AG10803 (cell line): ENCODE results near the gene UBL4B.
A peak's percentile ranks its signal among the peaks of the same experiment; 100 is the strongest.

Source experiments
- DNase-seq: peaks from one replicate; pipeline ENCODE4 v3.0.0; 2010; ENCODE audit warnings: low read depth
- H3K4me3 ChIP-seq: 2 replicates; pipeline ENCODE4 v1.5.1; 2011; ENCODE audit warnings: mild to moderate bottlenecking, low read length, control low read depth
- TF ChIP-seq, protein P1 (sequence below): conservative IDR thresholded peaks from 2 replicates; pipeline ENCODE4 v1.5.1; 2011; ENCODE audit warnings: mild to moderate bottlenecking, low read length, control low read depth, inconsistent platforms

UBL4B gene

DNA sequence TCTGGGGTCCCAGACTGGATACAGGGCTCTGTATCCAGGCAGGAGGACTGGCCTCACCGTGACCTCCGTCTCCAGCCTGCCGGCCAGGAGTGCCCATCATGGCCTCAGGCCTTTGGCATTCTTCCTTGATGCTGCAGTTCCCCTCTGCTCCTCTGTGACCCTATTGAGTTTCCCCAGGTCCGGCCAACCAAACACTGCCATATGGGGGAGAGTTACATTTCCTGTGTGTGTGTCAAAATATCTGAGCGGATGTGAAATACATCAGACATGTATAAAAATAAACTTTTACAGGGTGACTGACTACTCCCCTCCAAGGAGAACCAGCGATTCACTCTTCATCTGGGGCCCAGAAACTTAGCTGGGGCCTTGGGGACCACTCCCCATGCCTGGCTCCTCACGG is 10.2 kb upstream of the UBL4B start:
- no peak for DNase-seq
- no peak overlapping the region for H3K4me3 ChIP-seq
- TF ChIP-seq, protein P1, sequence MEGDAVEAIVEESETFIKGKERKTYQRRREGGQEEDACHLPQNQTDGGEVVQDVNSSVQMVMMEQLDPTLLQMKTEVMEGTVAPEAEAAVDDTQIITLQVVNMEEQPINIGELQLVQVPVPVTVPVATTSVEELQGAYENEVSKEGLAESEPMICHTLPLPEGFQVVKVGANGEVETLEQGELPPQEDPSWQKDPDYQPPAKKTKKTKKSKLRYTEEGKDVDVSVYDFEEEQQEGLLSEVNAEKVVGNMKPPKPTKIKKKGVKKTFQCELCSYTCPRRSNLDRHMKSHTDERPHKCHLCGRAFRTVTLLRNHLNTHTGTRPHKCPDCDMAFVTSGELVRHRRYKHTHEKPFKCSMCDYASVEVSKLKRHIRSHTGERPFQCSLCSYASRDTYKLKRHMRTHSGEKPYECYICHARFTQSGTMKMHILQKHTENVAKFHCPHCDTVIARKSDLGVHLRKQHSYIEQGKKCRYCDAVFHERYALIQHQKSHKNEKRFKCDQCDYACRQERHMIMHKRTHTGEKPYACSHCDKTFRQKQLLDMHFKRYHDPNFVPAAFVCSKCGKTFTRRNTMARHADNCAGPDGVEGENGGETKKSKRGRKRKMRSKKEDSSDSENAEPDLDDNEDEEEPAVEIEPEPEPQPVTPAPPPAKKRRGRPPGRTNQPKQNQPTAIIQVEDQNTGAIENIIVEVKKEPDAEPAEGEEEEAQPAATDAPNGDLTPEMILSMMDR, result no peak

DNA sequence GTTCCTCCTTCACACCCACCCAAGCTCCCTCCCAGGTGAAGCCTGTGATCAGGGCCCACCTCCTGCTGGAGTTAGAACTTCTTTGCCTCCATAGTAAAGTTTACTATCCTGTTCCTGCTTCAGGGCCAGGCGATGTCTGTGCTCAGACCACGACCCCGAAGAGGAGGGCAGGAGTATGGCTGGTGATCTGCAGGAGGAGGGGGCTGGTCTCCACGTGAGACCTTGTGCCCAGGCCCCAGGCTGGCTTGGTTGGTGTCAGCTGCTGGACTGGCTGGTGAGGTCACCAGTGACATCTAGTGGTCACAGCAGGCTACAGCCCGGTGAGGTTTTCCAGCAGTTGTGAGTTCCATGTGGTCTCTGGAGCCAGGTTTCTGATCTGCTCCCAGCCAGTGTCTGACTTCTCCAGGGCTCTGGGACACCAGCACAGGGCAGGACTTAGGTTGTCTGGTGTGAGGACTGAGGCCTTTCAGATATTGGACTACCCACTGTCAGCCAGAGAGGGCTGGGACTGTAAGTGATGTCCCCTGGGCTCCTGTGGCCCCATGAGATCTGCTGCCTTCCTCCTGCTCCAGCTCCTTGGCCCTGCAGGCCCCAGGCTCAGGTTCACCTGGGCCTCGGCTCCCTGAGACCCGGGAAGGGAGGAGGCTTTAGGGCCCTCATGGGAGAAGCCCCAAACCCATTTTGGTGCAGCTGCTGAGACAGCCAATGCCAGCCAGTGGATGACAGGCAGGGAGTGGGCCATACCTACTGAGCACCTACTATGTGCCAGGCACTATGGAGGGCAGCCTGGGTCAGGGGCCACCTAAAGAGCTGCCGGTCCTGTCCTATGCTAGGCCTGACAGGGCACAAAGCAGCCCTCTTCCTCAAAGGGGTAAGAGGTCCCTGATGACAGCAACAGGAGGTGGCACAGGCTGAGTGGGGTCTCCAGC is 6.0 kb upstream of the UBL4B start:
- peak; percentile 65 for DNase-seq
- TF ChIP-seq, protein P1, result peak; percentile 97
- no peak overlapping the region for H3K4me3 ChIP-seq

DNA sequence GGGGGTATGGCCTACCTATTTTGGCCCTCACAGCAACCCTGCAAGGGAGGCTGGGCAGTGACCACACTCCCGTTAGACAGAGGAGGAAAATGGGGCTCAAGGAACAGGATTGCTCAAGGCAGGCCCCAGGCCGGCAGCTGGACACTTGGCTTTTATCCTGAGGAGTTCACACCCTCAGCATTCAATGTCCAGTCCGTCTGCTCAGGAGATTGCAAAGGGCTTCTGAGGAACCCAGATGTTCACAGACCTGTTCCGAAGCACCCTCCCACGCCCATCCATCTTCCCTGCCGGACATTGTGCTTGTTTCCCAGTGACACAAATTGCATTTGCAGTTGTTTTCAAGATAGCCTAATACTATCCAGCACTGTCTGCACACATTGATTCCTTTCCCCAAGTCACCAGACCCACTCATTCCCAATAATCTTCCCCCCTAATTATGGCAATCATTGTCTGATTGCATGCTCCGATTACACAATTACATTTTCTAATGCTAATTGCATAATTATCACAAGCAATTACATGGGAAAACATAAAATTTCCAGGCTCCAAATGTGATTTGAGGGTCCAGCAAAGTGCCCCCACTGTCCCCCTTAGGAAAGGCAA is 4.3 kb upstream of the UBL4B start:
- DNase-seq, result no peak
- TF ChIP-seq, protein P1, result no peak
- H3K4me3 ChIP-seq, result no peak overlapping the region

DNA sequence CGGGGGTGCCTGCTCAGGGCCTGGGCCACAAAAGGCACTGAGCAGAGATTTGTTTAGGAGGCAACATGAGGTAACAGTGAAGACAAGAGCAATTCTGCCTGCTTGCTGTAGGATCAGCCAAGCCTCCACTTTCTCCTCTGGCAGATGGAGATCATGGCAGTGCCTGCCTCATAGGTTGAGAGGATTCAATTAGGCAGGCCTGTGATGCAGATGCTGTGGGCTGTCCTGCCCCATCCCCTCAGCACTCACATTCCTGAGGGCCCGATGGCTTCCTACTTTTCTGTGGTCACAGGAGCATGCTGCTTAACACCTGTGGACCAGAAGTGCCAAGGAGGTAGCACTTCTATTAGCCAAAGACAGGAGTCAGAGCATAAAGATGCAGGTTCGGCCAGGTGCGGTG is 1.2 kb upstream of the UBL4B start:
- TF ChIP-seq, protein P1, result no peak
- no peak for DNase-seq
- H3K4me3 ChIP-seq, result no peak overlapping the region

DNA sequence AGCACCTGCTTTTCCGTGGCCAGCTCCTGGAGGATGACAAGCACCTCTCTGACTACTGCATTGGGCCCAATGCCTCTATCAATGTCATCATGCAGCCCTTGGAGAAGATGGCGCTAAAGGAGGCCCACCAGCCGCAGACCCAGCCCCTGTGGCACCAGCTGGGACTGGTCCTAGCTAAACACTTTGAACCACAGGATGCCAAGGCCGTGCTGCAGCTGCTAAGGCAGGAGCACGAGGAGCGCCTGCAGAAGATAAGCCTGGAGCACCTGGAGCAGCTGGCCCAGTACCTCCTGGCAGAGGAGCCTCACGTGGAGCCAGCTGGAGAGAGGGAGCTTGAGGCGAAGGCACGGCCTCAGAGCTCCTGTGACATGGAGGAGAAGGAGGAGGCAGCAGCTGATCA is 413 bp downstream of the UBL4B start:
- DNase-seq, result no peak
- H3K4me3 ChIP-seq, result no peak overlapping the region
- TF ChIP-seq, protein P1, result no peak

DNA sequence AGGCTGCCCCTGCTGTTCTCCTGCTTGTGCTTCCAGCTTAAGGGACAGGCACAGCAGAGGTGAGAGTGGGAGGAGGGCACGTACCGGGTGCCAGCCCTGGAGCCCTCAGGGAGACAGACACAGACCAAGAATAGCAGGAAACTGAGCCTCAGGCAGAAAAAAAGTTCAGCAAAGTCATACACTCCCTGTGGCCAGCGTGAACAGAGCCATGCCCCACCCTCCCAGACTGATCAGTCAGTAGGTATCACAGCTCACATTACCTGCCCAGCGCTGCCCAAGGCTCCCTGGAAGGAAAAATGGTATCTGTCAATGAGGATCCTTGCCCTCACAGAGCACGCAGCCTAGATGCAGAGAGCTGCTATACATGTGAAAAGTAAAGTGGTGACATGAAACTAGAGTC is 1.3 kb downstream of the UBL4B start:
- TF ChIP-seq, protein P1, result no peak
- DNase-seq, result no peak

DNA sequence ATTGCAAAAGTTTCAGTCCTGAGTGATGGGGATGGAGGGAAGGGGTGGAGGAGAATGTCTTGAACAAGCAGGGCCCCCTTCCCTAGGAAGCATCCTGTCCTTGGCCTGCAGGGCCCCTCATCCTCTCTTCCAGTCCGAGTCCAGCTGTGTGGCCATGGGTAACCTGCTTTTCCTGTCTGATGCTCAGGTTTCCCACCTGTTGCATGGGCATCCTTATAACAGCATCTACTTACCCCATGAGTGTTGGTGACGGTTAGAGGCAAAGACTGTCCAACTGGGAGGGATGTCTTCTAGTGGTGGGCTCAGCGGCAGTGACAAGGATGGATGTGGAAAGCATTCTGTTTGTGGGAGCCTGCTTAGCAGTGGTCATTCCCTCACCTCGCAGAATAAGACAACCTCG is 1.9 kb downstream of the UBL4B start:
- DNase-seq, result no peak
- TF ChIP-seq, protein P1, result no peak
- H3K4me3 ChIP-seq, result no peak overlapping the region

More for the DNA sequence above, 1.3 kb downstream of the UBL4B start:
- no peak overlapping the region for H3K4me3 ChIP-seq
